Measurements from ENCODE around the gene CLEC4M. TPM values are rescaled to one million over a fixed set of nuclear protein-coding genes. Genes with fewer than 3 reads are reported as not detected.

Gene CLEC4M
- total RNA-seq, 4 donors from 2014 or later, result 0.13 TPM; not detected in 3

DNA sequence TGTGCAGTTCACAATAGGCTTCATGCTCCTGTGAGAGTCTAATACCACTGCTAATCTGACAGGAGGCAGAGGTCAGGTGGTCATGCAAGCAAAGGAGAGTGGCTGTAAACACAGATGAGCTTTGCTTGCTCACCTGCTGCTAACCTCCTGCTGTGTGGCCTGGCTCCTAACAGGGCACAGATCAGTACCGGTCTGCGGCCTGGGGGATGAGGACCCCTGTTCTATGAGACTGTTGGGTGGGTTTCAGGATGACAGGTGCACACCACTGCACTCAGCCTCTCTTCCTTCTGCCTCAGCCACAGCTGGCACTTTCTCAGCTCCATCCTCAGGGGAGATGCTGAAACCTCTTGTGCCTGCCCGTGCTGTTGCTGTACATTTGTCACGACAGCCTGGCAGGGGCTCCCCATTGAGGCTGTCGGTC lies 40.8 kb upstream of the CLEC4M start:
- Histone ChIP-seq H3K27me3 (no peaks in the 10 kb centered on the region), H3K4me3 (replicated peaks in 1 of 3) (no peak overlapping the region), H3K27ac (no peak overlapping the region), H3K4me1 (no peaks in the 10 kb centered on the region), H3K9me3 (no peaks in the 10 kb centered on the region), H3K36me3 (no peaks in the 10 kb centered on the region)
- no peak for TF ChIP-seq POLR2A (IDR thresholded peaks at IDR 0.05)
- TF ChIP-seq, protein P1, sequence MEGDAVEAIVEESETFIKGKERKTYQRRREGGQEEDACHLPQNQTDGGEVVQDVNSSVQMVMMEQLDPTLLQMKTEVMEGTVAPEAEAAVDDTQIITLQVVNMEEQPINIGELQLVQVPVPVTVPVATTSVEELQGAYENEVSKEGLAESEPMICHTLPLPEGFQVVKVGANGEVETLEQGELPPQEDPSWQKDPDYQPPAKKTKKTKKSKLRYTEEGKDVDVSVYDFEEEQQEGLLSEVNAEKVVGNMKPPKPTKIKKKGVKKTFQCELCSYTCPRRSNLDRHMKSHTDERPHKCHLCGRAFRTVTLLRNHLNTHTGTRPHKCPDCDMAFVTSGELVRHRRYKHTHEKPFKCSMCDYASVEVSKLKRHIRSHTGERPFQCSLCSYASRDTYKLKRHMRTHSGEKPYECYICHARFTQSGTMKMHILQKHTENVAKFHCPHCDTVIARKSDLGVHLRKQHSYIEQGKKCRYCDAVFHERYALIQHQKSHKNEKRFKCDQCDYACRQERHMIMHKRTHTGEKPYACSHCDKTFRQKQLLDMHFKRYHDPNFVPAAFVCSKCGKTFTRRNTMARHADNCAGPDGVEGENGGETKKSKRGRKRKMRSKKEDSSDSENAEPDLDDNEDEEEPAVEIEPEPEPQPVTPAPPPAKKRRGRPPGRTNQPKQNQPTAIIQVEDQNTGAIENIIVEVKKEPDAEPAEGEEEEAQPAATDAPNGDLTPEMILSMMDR (IDR thresholded peaks at IDR 0.05), result no peak
- intact Hi-C loops (cut with DNase I), result no loop called here
- 42 to 52% methylated on average over 5 of the region's 5 CpGs for WGBS, 2 donors
- DNase-seq, result no peak

DNA sequence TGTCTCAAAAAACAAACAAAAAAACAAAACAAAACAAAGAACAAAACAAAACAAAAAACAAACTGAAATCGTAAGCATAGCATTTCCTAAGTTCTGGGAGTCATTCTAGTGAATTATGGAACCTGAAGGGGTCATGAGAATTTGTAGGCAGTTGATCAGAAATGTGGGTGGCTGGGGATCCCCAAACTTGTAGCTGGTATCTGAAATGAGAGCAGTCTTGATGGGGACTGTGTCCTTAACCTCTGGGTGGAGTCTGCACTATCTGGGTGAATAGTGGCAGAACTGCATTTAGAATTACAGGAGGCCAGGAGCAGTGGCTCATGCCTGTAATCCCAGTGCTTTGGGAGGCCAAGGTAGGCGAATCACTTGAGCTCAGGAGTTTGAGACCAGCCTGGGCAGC lies 37.3 kb upstream of the CLEC4M start:
- no peaks in the 10 kb centered on the region for H3K36me3 ChIP-seq
- no peak overlapping the region for H3K4me3 ChIP-seq (replicated peaks in 1 of 3)
- H3K4me1 ChIP-seq, result no peaks in the 10 kb centered on the region
- no peak overlapping the region for H3K27ac ChIP-seq
- no peaks in the 10 kb centered on the region for H3K9me3 ChIP-seq
- H3K27me3 ChIP-seq, result peaks cover 11% of the 10 kb centered on the region
- no peak for DNase-seq
- TF ChIP-seq, protein P1 (IDR thresholded peaks at IDR 0.05), result no peak
- TF ChIP-seq POLR2A (IDR thresholded peaks at IDR 0.05), result no peak
- WGBS, 2 donors, result 40 to 45% methylated on average over 2 of the region's 2 CpGs
- intact Hi-C loops (cut with DNase I), result no loop called here

DNA sequence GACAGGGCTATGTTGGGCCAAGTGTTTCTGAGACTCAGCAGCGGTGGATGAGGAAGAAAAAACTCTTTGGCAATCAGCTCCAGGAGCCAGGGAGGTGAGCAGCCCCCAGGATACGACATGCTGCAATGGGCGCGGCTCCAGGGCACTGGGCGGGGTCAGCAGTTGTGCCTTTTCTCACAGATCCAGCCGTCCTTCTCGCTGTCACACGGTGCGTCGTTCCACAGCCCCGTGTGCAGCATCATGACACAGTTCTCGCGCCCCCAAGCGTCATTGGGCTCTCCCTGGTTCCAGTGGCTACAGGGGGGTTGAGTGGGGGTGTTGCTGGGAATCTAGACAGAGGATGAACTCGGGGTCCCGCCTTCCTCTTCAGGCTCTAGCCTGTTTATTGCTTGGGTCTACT lies 33.8 kb upstream of the CLEC4M start:
- DNase-seq, result no peak
- H3K4me1 ChIP-seq, result no peaks in the 10 kb centered on the region
- H3K9me3 ChIP-seq, result no peaks in the 10 kb centered on the region
- intact Hi-C loops (cut with DNase I), result no loop called here
- peaks cover 11% of the 10 kb centered on the region for H3K27me3 ChIP-seq
- no peaks in the 10 kb centered on the region for H3K36me3 ChIP-seq
- no peak for TF ChIP-seq POLR2A (IDR thresholded peaks at IDR 0.05)
- TF ChIP-seq, protein P1 (IDR thresholded peaks at IDR 0.05), result no peak
- H3K27ac ChIP-seq, result no peak overlapping the region
- WGBS, 2 donors, result 13 to 28% methylated on average over 15 to 16 of the region's 16 CpGs
- no peak overlapping the region for H3K4me3 ChIP-seq (replicated peaks in 1 of 3)

DNA sequence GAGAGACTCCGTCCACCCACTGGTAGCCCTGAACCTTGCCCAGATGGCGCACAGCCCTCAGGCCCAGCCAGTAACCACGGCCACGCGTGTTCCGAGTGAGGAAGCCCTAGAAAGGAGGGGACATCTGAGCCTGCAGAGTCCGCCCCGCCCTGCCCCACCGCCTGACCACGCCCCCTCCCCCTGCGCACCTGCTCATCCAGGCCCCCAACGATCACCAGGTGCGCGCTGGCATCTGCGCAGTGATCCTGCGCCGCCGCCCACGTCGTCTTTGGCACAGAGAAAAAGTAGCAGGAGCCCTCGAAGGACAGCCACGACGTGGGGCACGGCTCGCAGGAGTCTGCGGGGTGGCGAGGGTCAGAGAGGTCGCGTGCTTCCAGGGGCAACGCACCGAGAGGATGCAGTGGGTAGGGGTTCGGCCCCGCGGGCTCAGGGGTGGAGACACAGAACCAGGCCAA lies 33.2 kb upstream of the CLEC4M start:
- 2 to 5% methylated on average over 14 to 23 of the region's 34 CpGs for WGBS, 2 donors
- TF ChIP-seq POLR2A (IDR thresholded peaks at IDR 0.05), result no peak
- TF ChIP-seq, protein P1 (IDR thresholded peaks at IDR 0.05), result no peak
- Histone ChIP-seq H3K9me3 (no peaks in the 10 kb centered on the region), H3K4me3 (replicated peaks in 1 of 3) (no peak overlapping the region), H3K36me3 (no peaks in the 10 kb centered on the region), H3K4me1 (no peaks in the 10 kb centered on the region), H3K27ac (no peak overlapping the region), H3K27me3 (peaks cover 11% of the 10 kb centered on the region)
- DNase-seq, result no peak
- intact Hi-C loops (cut with DNase I), result no loop called here

DNA sequence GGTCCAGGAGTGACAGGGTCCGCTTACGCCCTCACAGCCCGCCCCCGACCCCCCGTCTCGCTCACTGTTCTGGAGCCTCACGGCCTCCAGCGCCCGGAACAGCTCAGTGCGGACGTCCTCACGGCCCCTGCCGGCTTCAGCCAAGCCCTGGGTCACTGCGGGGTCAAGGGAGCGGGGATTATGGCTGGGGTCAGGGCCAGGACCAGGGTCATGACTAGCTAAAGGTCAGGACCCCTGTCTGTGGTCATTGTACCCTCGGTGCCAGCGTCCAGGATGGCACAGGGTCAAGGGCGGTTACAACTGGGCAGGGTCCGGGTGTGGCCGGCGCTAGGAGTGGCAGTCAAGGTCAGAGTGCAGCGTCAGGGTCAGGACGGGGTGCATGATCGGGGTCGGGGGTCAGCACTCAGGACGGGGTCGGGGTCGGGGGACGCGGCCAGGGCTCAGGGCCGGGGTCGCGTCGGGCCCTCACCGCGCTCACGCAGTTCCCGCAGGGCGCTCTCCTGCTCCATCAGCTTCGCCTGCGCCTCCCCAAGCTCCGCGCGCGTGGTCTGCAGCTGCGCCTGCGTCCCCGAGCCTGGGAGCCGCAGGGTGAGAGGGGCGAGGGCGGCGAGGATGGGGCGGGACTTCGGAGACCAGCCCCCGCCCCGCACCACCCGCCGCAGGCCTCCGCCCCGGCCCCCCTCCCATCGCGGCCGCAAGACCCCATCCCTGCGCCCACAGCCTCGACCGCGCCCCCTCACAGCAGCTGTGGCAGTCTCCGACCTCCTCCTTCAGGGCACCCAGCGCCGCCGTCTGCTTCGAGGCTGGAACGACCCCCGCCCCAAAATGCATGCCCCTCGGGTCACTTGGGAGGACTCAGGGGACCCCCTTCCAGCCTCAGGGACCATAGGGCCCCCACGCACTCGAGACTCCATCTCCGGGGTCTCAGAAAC lies 32.5 kb upstream of the CLEC4M start:
- intact Hi-C loops (cut with DNase I), result no loop called here
- Histone ChIP-seq H3K4me1 (no peaks in the 10 kb centered on the region), H3K27me3 (peaks cover 11% of the 10 kb centered on the region), H3K9me3 (no peaks in the 10 kb centered on the region), H3K4me3 (replicated peaks in 1 of 3) (no peak overlapping the region), H3K27ac (no peak overlapping the region), H3K36me3 (no peaks in the 10 kb centered on the region)
- 5% methylated on average over 41 of the region's 78 CpGs; no CpG with 5 or more reads in 1 of the 2 donors for WGBS, 2 donors
- TF ChIP-seq POLR2A (IDR thresholded peaks at IDR 0.05), result no peak
- TF ChIP-seq, protein P1 (IDR thresholded peaks at IDR 0.05), result no peak
- DNase-seq, result no peak
